ENCODE results near the gene MRPL53.
"Not testable (repeated sequence)": the region's sequence is repeated elsewhere in the genome, so short reads cannot be mapped to it uniquely, and the experiment has no call there.

The MRPL53 gene

DNA sequence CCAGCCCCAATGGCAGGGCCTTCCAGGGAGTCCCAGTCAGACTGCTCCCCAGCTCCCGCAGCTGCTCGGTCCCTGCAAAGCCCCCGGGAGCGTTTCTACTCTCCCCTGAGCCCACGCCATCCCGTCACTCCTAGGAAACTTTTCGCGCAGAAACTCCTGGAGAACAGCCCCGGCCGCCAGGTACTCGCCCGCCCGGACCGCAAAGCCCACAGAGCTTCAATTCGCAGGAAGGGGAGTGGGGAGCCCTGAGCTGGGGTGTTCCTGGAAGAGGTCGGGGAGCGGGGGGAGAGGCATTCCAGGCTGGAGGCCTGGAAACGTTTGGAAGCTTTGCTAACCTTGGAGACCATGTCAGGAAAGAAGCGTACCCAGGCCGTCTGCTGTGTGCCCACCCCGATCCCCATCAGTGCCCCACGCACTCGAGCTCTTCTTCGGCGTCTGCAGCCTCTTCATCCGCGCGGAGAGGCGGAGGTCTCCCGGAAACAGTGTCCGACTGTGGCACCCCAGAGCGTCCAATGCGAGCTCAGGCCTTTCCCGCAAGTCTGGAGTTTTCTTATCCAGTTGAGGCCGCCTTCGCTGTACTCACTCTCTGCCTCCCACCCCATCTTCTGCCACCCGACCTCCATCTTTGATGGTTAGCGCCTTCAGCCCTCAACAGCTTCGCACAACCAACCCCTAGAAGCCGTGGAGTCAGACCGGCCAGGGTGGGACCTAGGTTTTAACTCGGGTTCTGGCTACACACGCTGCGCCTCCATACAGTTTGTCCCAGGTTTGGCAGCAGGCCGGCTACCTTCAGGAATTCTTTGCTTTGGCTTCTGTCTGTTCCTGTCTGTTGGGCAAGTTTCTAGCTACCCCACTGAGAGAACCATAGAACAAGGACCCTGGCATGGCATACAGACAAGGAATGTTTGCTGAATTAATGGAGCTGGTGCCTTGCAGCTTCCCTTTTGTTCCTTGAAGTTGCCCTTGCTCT lies 31.3 kb upstream of the MRPL53 start:
- DNase-seq, result peak; percentile 42

GRCh38 chr2:74502720-74503505 lies 30.4 kb upstream of the MRPL53 start:
- DNase-seq, result peak; percentile 83

DNA sequence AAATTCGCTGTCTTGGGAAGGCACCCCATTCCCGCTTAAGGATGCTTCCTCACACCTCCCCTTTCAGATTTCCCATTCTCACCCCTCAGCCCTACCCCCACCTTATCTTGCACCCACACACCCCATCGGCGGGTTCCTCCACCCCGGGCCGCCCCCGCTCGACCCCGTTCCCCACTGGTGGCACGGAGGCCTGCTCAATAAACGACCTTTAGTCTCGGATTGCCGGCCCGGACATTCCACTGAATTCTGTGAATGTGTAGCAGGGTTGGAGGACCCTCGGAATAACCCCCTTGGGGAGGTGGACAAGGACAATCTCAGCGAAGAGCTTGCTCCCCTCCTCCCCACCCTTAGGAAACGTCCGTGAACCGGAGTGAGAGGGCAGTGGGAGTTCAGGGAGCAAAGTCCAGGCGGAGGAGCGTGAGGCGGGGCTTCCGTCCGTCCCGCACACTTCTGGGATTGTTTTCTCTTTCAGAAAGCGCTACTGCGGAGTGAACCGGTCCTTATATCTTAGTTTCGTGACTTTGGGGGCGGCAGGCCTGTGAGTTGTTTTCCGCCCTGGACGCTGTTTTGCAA lies 29.8 kb upstream of the MRPL53 start:
- peak; percentile 73 for DNase-seq

- peak; percentile 55 for DNase-seq
Observed at GRCh38 chr2:74501335-74502071, 29.0 kb upstream of the MRPL53 start.

DNA sequence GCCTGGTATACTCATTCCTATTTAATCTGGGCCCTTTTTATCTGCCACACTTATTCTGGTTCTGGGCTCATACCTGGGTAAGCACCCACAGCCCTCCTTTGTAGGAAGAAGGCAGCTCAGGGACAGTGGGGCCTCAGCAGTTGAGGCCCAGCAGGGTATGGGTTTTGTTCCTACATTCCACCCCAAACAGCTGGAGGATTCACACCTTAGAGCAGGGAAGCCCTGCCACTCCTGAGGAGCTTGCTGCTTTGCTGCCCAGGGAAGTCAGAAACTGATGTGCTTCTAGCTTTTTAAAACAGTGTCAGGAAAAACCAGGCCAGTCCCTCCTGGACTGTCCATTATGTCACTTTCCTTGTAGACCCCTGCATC lies 28.1 kb upstream of the MRPL53 start:
- DNase-seq, result no peak

DNA sequence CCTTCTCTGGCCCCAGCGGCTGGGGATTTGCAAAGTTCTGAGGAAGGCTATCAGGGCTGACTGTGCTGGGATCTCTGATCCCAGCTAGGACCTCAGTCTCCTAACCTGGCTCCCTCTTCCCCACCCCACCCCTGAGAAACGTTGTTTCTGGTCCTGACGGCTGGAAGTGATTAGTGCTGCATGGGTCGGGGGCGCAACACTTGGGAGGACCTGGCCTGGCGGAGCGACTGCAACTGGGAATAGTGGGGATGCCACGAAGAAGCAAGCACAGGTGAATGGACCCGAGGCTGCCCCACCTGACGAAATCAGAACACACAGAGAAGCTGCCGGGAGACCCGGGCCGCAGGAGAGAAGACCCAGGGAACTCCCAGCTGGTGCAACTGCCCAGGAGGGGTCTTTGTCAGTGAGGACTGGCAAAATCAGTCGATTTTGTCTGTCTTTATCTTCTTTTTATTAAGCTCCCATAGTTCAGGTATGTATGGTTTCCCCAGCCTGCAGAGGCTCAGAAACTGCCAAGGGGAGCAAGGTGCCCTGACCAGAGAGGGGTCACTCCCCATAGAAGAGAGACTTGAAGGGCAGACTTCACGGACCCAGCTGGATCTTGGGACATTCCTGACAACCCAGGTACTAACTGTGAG lies 27.6 kb upstream of the MRPL53 start:
- no peak for DNase-seq

- peak; percentile 80 for DNase-seq
Observed at GRCh38 chr2:74499267-74499939, 26.9 kb upstream of the MRPL53 start, which contains the start of gene LBX2. LBX2 (minus strand) TSS chr2:74499603; CDS start chr2:74499537, 66 bp downstream.

DNA sequence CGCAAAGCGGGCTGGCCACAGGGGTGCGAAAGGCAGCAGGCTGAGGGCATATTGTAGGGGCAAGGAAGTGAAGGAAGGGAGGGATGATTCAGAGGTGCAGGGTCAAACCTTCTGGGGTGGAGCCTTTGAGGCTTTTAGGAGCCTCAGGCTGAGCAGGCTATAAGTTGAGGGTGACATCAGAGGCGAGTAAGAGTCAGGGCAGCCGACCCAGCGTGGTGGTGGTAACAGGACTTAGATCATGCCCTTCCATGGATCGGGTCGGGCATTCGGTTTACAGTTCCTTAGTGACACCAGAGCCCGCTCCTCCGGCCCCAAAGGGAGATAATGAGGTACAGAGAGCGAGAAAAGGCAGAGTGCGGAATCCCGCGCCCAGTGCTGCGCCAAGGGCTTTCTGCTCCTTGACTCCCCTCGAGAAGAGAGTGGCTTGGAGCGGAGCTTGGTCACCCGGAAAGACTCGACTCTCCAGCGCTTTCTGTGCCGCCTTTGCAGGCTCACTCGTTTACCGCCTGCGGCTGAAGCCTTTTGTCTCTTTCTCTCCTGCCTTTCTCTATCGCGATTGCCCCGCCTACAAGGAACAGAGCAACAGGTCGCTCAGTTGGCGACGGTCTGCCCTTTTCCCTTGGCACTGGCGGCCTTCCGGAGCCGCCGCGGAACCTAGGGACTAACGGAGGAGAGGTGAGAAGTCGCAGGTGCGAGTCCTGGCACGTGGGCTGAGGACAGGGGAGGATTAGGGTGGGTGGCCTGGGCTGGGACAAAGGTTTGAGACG lies 26.2 kb upstream of the MRPL53 start:
- DNase-seq, result peak; percentile 79

- peak; percentile 71 for DNase-seq
Observed at GRCh38 chr2:74497777-74498499, 25.5 kb upstream of the MRPL53 start.

DNA sequence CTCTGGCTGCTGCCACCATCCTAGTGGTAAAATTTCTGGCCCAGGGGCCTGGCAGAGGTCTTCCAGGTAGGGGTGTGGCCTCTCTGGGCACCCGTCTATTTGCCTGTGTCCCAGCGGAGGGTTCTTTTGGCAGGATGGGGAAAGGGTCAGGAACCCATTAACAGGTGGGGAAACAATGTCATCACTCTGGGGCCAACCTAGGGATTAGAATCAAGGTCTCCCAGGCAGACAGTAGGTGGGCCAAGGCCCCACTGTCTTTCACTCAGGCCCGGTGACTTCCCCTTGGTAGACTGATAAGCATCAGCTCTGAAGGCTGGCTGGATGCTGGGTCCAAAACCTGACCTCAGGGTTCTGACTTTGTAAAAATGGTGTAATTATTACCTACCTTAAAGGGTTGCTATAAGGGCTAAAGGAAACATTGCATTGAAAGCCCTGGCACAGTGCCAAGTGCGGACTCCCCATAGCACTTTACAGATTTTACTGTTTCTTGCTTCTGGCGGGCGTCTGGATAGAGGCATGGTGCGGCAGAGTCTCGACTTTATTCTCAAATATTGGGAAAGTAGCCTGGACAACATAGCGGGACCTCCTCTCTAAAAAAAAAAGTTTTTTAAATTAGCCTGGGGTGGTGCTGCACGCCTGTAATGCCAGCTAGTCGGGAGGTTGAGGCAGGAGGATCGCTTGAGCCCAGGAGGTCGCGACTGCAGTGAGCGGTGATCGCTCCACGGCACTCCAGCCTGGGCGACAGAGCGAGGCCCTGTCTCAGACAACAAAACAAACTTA lies 24.7 kb upstream of the MRPL53 start:
- no peak for DNase-seq

- DNase-seq, result no peak
Observed at GRCh38 chr2:74495440-74495839, 23.0 kb upstream of the MRPL53 start.

DNA sequence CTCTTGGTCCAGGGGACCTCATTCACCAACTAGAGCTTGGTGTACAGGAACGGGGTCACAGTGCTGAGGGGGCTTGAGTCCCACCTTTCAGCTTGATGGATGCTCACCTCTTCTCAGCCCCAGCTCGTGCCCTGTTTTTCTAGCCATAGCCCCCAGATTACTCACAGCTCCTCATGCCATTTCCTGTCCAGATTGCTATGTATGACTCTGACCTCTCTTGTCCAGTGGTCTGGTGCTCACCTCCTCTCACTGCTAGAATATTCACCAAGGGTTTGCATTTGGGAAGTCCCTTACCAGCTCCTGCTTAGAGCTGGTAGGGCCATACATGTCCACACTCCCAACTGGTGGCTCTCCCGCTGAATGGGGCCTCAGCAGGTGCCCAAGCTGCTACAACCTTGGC lies 21.1 kb upstream of the MRPL53 start:
- no peak for DNase-seq

DNA sequence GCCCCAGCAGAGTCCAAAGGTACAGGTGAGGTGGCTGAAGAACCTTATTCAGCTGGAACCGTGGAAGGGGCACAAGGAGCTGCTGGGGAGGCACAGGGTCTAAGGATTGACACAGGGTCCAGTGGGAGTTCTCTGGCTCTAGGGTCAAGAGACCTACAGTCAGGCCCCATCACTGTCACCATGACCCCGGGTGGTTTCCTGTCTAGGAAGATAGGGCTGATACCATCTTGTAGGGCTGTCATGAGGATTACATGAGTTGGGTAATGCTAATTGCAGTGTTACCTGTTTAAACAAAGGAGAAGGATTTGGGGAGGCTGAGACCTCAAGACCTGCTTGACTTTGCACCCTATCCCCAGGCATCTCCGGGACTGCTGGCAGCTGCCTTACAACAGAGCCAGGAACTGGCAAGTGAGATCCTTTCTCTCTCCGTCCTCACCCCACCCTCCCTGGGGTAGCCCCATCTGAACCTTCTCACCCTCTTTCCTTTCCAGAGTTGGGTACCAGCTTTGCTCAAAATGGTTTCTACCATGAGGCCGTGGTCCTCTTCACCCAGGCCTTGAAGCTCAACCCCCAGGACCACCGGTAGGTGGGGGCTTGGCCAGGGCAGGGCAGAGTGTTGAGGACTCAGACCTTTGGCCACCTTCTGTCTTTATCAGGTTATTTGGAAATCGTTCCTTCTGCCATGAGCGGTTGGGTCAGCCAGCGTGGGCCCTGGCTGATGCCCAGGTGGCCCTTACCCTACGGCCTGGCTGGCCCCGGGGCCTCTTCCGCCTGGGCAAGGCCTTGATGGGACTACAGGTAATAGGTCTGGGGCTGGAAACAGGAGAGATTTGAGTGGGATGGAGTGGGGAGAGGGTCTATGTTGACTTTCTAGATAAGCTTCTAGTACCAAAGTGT lies 19.4 kb upstream of the MRPL53 start:
- no peak for DNase-seq

- no peak for DNase-seq
Observed at GRCh38 chr2:74489906-74490305, 17.4 kb upstream of the MRPL53 start.

DNA sequence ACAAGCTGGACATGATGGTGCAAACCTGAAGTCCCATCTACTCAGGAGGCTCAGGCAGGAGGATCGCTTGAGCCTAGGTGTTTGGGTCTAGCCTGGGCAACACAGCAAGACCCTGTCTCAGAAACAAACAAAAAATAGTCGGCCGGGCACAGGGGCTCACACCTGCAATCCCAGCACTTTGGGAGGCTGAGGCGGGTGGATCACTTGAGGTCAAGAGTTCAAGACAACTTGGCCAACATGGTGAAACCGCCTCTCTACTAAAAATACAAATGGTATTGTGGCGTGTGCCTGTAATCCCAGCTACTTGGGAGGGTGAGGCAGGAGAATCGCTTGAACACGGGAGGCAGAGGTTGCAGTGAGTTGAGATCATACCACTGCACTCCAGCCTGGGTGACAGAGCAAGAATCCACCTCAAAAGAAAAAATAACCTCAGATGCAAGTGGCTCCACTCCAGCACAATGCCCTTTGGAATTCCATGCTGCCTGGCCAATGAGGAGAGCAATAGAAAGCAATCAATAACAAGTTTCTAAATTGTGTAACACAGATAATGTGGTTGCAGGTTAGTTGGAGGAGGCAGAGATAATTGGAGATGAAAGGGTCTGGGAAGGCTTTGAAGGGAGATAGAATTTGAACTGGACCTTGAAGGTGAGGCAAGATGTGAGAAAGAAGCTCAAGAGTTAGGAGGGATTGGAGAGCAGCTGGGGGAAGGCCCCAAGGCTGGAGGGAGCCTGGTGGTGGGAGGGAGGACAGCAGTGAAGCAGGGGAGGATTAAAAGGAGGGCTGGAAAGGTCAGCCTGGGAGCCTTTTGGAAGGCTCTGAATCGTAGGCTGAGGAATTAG lies 16.4 kb upstream of the MRPL53 start:
- DNase-seq, result no peak

DNA sequence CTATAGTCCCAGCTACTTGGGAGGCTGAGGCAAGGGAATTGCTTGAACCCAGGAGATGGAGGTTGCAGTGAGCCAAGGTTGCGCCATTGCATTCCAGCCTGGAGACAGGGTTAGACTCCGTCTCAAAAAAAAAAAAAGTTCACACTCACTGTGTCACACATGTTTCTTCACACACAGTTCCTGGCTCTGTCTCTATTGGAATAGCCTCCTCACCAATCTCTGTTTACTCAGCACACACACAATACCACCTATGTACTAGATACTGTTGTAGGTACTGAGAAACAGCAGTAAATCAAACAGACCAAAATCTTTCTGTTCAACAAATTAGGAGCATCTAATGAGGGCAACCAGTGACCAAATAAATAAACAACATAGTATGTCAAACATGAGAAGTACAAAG lies 13.7 kb upstream of the MRPL53 start:
- no peak for DNase-seq

DNA sequence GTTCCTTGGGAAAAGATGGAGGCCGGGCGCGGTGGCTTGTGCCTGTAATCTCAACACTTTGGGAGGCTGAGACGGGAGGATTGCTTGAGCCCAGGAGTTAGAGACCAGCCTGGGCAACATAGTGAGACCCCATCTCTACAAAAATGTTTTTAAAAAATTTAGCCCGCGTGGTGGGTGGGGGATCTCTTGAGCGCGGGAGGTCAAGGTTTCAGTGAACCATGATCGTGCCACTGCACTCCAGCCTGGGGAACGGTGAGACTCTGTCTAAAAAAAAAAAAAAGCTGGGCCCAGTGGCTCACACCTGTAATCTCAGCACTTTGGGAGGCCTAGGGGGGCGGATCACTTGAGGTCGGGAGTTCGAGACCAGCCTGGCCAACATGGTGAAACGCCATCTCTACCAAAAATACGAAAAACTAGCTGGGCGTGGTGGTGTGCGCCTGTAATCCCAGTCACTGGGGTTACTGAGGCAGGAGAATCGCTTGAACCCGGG lies 11.2 kb upstream of the MRPL53 start:
- DNase-seq, result not testable (repeated sequence)

Measured in right kidney (tissue), 1 donor.